ENCODE measurements around the gene SMIM14. TPM values are rescaled to one million over a fixed set of nuclear protein-coding genes. Genes with fewer than 3 reads are reported as not detected.
A peak's percentile ranks its signal among the peaks of the same experiment; 100 is the strongest.

The SMIM14 gene
- total and polyA plus RNA-seq, 9 of the 15 experiments (the other 6 are each of a cell fraction or from before 2014, with no cell fraction given), result 0.98 to 3.7 (median 2.2) TPM

DNA sequence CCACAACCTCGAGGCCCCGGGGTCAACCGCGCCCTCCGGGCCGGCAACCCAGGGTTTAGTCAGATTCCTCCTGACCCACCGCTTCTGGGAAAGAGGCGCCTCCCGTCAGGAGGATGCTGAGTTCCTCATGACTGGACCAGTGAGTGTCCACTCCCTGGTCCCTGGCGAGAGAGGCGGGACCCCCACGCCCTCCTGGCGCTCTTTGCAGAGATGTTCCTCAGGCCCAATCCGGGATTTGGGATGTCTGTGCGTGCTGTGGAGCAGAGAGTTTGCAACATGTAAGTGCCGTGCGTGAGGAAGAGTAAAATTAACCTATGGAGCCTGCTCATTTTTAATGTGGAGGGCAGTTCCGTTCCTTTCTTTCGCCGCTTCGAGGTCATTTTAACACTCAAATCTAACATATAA, 110.6 kb downstream of the SMIM14 start (continued):
- TF ChIP-seq, protein P1, sequence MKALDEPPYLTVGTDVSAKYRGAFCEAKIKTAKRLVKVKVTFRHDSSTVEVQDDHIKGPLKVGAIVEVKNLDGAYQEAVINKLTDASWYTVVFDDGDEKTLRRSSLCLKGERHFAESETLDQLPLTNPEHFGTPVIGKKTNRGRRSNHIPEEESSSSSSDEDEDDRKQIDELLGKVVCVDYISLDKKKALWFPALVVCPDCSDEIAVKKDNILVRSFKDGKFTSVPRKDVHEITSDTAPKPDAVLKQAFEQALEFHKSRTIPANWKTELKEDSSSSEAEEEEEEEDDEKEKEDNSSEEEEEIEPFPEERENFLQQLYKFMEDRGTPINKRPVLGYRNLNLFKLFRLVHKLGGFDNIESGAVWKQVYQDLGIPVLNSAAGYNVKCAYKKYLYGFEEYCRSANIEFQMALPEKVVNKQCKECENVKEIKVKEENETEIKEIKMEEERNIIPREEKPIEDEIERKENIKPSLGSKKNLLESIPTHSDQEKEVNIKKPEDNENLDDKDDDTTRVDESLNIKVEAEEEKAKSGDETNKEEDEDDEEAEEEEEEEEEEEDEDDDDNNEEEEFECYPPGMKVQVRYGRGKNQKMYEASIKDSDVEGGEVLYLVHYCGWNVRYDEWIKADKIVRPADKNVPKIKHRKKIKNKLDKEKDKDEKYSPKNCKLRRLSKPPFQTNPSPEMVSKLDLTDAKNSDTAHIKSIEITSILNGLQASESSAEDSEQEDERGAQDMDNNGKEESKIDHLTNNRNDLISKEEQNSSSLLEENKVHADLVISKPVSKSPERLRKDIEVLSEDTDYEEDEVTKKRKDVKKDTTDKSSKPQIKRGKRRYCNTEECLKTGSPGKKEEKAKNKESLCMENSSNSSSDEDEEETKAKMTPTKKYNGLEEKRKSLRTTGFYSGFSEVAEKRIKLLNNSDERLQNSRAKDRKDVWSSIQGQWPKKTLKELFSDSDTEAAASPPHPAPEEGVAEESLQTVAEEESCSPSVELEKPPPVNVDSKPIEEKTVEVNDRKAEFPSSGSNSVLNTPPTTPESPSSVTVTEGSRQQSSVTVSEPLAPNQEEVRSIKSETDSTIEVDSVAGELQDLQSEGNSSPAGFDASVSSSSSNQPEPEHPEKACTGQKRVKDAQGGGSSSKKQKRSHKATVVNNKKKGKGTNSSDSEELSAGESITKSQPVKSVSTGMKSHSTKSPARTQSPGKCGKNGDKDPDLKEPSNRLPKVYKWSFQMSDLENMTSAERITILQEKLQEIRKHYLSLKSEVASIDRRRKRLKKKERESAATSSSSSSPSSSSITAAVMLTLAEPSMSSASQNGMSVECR (CRISPR knock-in tag; IDR thresholded peaks at IDR 0.05), result peak; percentile 20; the same call in 1 of the 2 replicates
- TF ChIP-seq GTF2F1 (IDR thresholded peaks at IDR 0.05; ENCODE audit: low read depth, low read length) (no peak), NFRKB (IDR thresholded peaks at IDR 0.05; ENCODE audit: low read depth) (no peak), TFAM (CRISPR knock-in tag; conservative IDR thresholded peaks at IDR 0.05) (no peak), DMBX1 (CRISPR knock-in tag; IDR thresholded peaks at IDR 0.05; ENCODE audit: borderline replicate concordance) (0 out of 2 replicates have a peak, but pooled peaks have one; percentile 76), POLR2B (IDR thresholded peaks at IDR 0.05; ENCODE audit: low read depth, partially characterized antibody) (no peak), HEY1 (CRISPR knock-in tag; IDR thresholded peaks at IDR 0.05; ENCODE audit: borderline replicate concordance) (no peak), BDP1 (IDR thresholded peaks at IDR 0.05; ENCODE audit: insufficient read depth, insufficient read length) (no peak), TCF7L2 (IDR thresholded peaks at IDR 0.05; ENCODE audit: low read depth, low read length) (no peak), PCBP2 (IDR thresholded peaks at IDR 0.05; ENCODE audit: low read depth, low read length, poor library complexity, severe bottlenecking) (no peak), TEAD4 (IDR thresholded peaks at IDR 0.05; ENCODE audit: low read length) (0 out of 2 replicates have a peak, but pooled peaks have one; percentile 8), TEAD4 (CRISPR knock-in tag; IDR thresholded peaks at IDR 0.05; ENCODE audit: borderline replicate concordance) (no peak), ZNF57 (CRISPR knock-in tag; IDR thresholded peaks at IDR 0.05) (no peak), GABPA (tag; conservative IDR thresholded peaks at IDR 0.05; ENCODE audit: low read depth) (peak; percentile 81), ZFPM2 (CRISPR knock-in tag; IDR thresholded peaks at IDR 0.05) (no peak), ARID1B (IDR thresholded peaks at IDR 0.05) (0 out of 2 replicates have a peak, but pooled peaks have one; percentile 6)
- TF ChIP-seq, protein P2, sequence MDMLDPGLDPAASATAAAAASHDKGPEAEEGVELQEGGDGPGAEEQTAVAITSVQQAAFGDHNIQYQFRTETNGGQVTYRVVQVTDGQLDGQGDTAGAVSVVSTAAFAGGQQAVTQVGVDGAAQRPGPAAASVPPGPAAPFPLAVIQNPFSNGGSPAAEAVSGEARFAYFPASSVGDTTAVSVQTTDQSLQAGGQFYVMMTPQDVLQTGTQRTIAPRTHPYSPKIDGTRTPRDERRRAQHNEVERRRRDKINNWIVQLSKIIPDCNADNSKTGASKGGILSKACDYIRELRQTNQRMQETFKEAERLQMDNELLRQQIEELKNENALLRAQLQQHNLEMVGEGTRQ (CRISPR knock-in tag; IDR thresholded peaks at IDR 0.05), result peak; percentile 3; the same call in 1 of the 2 replicates
- TF ChIP-seq, protein P3, sequence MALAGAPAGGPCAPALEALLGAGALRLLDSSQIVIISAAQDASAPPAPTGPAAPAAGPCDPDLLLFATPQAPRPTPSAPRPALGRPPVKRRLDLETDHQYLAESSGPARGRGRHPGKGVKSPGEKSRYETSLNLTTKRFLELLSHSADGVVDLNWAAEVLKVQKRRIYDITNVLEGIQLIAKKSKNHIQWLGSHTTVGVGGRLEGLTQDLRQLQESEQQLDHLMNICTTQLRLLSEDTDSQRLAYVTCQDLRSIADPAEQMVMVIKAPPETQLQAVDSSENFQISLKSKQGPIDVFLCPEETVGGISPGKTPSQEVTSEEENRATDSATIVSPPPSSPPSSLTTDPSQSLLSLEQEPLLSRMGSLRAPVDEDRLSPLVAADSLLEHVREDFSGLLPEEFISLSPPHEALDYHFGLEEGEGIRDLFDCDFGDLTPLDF (CRISPR knock-in tag; IDR thresholded peaks at IDR 0.05), result peak; percentile 13; the same call in 1 of the 2 replicates
- TF ChIP-seq, protein P4, sequence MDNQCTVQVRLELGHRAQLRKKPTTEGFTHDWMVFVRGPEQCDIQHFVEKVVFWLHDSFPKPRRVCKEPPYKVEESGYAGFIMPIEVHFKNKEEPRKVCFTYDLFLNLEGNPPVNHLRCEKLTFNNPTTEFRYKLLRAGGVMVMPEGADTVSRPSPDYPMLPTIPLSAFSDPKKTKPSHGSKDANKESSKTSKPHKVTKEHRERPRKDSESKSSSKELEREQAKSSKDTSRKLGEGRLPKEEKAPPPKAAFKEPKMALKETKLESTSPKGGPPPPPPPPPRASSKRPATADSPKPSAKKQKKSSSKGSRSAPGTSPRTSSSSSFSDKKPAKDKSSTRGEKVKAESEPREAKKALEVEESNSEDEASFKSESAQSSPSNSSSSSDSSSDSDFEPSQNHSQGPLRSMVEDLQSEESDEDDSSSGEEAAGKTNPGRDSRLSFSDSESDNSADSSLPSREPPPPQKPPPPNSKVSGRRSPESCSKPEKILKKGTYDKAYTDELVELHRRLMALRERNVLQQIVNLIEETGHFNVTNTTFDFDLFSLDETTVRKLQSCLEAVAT (IDR thresholded peaks at IDR 0.05), result no peak
- TF ChIP-seq, protein P5, sequence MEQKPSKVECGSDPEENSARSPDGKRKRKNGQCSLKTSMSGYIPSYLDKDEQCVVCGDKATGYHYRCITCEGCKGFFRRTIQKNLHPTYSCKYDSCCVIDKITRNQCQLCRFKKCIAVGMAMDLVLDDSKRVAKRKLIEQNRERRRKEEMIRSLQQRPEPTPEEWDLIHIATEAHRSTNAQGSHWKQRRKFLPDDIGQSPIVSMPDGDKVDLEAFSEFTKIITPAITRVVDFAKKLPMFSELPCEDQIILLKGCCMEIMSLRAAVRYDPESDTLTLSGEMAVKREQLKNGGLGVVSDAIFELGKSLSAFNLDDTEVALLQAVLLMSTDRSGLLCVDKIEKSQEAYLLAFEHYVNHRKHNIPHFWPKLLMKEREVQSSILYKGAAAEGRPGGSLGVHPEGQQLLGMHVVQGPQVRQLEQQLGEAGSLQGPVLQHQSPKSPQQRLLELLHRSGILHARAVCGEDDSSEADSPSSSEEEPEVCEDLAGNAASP (IDR thresholded peaks at IDR 0.05), result no peak

Data from K562 (cell line).